Measurements from ENCODE around the gene SSRP1.

- TF ChIP-seq CTCF (IDR thresholded peaks at IDR 0.05; ENCODE audit: borderline replicate concordance, extremely low read depth, low read length, poor library complexity, severe bottlenecking): no peak
- TF ChIP-seq EZH2 (IDR thresholded peaks at IDR 0.05; ENCODE audit: borderline replicate concordance, low read depth, low read length, severe bottlenecking): no peak
Measured at GRCh38 chr11:57313788-57314135, 21.9 kb downstream of the SSRP1 start.
